ENCODE data around the gene UCN3. TPM values are rescaled to one million over a fixed set of nuclear protein-coding genes. Genes with fewer than 3 reads are reported as not detected.

The UCN3 gene
- total and polyA plus RNA-seq, 10 of the 15 experiments (the other 5 are each of a cell fraction or from before 2014, with no cell fraction given): not detected

DNA sequence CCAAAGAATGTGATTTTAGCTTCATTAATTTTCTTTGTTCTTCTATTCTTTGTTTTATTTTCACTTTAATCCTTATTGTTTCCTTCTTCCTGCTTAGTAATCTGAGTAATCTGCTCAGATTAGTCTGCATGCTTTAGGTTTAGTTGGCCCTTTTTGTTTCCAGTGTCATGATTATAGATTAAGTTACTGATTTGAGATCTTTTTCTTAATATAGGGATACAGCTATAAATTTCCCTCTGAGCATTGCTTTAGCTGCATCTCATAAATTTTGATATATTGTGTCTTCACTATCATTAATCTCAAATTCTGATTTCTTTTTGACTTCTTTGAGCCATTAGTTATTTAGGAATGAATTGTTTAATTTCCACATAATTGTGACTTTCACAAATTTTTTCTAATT lies 53.8 kb downstream of the UCN3 start (continued):
- TF ChIP-seq, protein P1, sequence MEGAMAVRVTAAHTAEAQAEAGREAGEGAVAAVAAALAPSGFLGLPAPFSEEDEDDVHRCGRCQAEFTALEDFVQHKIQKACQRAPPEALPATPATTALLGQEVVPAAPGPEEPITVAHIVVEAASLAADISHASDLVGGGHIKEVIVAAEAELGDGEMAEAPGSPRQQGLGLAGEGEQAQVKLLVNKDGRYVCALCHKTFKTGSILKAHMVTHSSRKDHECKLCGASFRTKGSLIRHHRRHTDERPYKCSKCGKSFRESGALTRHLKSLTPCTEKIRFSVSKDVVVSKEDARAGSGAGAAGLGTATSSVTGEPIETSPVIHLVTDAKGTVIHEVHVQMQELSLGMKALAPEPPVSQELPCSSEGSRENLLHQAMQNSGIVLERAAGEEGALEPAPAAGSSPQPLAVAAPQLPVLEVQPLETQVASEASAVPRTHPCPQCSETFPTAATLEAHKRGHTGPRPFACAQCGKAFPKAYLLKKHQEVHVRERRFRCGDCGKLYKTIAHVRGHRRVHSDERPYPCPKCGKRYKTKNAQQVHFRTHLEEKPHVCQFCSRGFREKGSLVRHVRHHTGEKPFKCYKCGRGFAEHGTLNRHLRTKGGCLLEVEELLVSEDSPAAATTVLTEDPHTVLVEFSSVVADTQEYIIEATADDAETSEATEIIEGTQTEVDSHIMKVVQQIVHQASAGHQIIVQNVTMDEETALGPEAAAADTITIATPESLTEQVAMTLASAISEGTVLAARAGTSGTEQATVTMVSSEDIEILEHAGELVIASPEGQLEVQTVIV (IDR thresholded peaks at IDR 0.05; ENCODE audit: borderline replicate concordance, partially characterized antibody): no peak
- TF ChIP-seq TCF12 (IDR thresholded peaks at IDR 0.05; ENCODE audit: low read depth, low read length): no peak
- TF ChIP-seq EED (IDR thresholded peaks at IDR 0.05; ENCODE audit: low read depth): no peak
- TF ChIP-seq FOXK2 (IDR thresholded peaks at IDR 0.05): no peak
- no peak for TF ChIP-seq NR2F1 (conservative IDR thresholded peaks at IDR 0.05)

DNA sequence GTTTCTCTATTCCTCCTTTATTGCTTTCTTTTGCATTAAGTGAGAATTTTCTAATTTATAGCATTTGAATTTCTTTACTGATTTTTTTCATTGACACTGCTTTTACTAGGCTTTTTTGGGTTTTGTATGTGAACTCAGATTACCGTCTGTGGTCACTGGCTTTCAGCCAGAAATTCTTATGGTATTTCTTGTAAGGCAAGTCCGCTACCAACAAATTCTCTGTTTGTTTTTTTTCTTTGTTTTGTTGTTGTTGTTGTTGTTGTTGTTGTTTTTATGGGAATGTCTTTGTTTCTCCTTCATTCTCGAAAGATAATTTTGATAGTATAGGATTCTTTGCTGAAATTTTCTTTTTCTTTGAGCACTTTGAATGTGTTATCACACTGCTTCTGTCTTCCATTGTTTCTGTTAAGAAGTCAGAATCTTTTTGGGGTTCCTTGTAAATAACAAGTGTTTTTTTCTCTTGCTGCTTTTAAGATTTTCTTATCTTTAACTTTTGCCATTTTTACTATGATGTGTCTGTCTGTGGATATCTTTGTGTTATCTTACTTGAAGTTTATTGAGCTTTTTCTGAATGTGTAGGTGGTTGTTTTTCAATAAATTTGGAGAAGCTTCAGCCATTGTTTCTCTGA lies 54.8 kb downstream of the UCN3 start:
- H3K9ac ChIP-seq (ENCODE audit: control insufficient read depth, insufficient read depth, low read length): no peak overlapping the region
- no peak for DNase-seq (ENCODE audit: low read depth, low spot score)
- H2AFZ ChIP-seq (ENCODE audit: control insufficient read depth, low read depth, low read length): no peak overlapping the region
- H3K4me3 ChIP-seq: no peak overlapping the region
- H3K27ac ChIP-seq (ENCODE audit: control insufficient read depth, insufficient read depth): no peak overlapping the region
- intact Hi-C loops (cut with micrococcal nuclease; ENCODE audit: unreplicated experiment): no loop called here
- H4K20me1 ChIP-seq (ENCODE audit: control insufficient read depth, insufficient read depth): no peaks in the 10 kb centered on the region
- no peaks in the 10 kb centered on the region for H3K4me1 ChIP-seq (ENCODE audit: control insufficient read depth, insufficient read depth, low read length)
- no peaks in the 10 kb centered on the region for H3K36me3 ChIP-seq (ENCODE audit: control insufficient read depth in 2 of 2, insufficient read depth in 2 of 2, low read length in 1 of 2)
- in situ Hi-C loops (cut with MboI): no loop called here
- POLR2A ChIA-PET: no interaction called here
- H3K4me2 ChIP-seq (ENCODE audit: control insufficient read depth, insufficient read depth): no peak overlapping the region
- RAD21 ChIA-PET (ENCODE audit: unreplicated experiment): no interaction called here
- BruUV-seq (replicated peaks): no TSS peak
- no peak for TF ChIP-seq TCF7 (IDR thresholded peaks at IDR 0.05; ENCODE audit: borderline replicate concordance)
- WGBS (ENCODE audit: insufficient coverage, insufficient replicate concordance, low lambda C conversion rate, missing lambda C conversion rate): 96% methylated on average over 3 of the region's 3 CpGs
- no peaks in the 10 kb centered on the region; the same call in 1 of the 3 replicates for H3K9me3 ChIP-seq (replicated peaks; ENCODE audit: control insufficient read depth, insufficient read depth, low read length)
- CTCF ChIA-PET: interaction anchor here (1.3 to 4.1 kb wide), 2 partner anchors 14 to 204 kb away, joined by 3 to 26 read pairs; no protein-coding TSS in a partner anchor
- SMC1A ChIA-PET (ENCODE audit: uncharacterized antibody, unreplicated experiment): interaction anchor here (0.7 to 2.2 kb wide), 2 partner anchors 15 to 23 kb away, joined by 3 to 5 read pairs; no protein-coding TSS in a partner anchor
- H3K27me3 ChIP-seq (replicated peaks in 1 of 2; ENCODE audit: control insufficient read depth in 2 of 2, insufficient read depth in 2 of 2, low read length in 1 of 2): no peaks in the 10 kb centered on the region
- no peak for ATAC-seq
- no peak for FAIRE-seq
- H3K79me2 ChIP-seq (ENCODE audit: control insufficient read depth, insufficient read depth, low read length): peaks cover 16% of the 10 kb centered on the region

Data from GM12878 (cell line).